HL-60 (cell line): Measurements from ENCODE around the gene TBC1D22A.

Experiments
- DNase-seq, 2 experiments: peaks; one replicate each; pipeline ENCODE4 v3.0.0-alpha.2; 2010 to 2020; ENCODE audit warnings: low read depth in 1 of 2, low spot score in 1 of 2
- H3K27ac ChIP-seq: fragments of 250-450 bp; sonication (Bioruptor Pico); replicated peaks from 2 replicates; pipeline ENCODE4 v1.5.1; 2020; ENCODE audit warnings: mild to moderate bottlenecking, moderate library complexity
- H3K27me3 ChIP-seq: fragments of 250-450 bp; sonication (Bioruptor Pico); 2 replicates; pipeline ENCODE4 v1.5.1; 2021; ENCODE audit warnings: mild to moderate bottlenecking, moderate library complexity; ENCODE audit not compliant: insufficient read depth, poor library complexity, severe bottlenecking
- H3K4me3 ChIP-seq: replicated peaks from 2 replicates; pipeline ENCODE4 v1.5.1; 2011; ENCODE audit warnings: mild to moderate bottlenecking, control low read depth, low read length; ENCODE audit not compliant: insufficient read depth
- CTCF ChIP-seq: IDR thresholded peaks from one replicate; pipeline ENCODE4 v1.5.1; 2011; ENCODE audit warnings: low read length, control low read depth, inconsistent platforms; ENCODE audit not compliant: insufficient read depth
- GABPA ChIP-seq: IDR thresholded peaks from 2 replicates; pipeline ENCODE4 v1.6.1; 2012; ENCODE audit warnings: low read depth
- POLR2AphosphoS5 ChIP-seq: IDR thresholded peaks from 2 replicates; pipeline ENCODE4 v1.6.1; 2012; ENCODE audit warnings: low read depth
- SPI1 ChIP-seq: IDR thresholded peaks from 2 replicates; pipeline ENCODE4 v1.6.1; 2012; ENCODE audit warnings: low read depth, mild to moderate bottlenecking, borderline replicate concordance
- TF ChIP-seq, protein P1 (sequence below): IDR thresholded peaks from 2 replicates; pipeline ENCODE4 v1.6.1; 2012; ENCODE audit warnings: low read depth; ENCODE audit not compliant: insufficient replicate concordance

The TBC1D22A gene

DNA sequence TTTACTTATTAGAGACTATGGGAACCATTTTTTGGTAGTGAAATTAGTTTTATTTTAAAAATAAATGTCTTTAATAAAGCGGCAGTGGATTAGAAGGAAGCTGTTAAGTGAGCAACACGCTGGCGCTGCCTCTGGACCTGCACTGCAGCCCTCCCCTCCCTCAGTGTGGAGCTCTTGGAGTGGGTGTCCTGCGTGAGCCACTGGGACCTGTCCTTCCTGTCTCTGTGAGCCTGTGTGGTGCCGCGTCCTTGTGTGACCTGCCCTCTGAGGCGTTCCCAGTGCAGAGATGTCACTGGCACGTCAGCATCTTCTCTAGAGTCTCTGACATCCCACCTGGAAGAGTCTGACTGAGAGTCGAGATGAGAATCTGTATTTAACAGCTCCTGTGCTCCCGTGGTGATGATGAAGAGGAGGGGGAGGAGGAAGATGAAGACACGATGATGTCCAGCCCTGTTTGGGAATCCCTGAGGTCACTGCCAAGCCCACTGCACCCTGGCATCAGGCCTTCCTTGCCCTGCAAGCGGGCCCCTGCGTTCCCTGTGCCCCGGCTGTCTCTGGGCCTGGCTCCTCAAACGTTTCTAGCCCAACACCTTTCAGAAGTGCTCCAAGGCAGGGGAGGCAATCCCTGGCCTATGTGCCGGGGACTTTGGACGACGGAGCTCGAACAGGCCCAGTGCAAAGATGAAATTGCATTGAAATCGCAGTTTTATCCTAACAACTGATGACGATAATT, 271.8 kb downstream of the TBC1D22A start:
- DNase-seq = no peak
- no peaks in the 10 kb centered on the region for H3K27me3 ChIP-seq
- H3K4me3 ChIP-seq = no peak overlapping the region
- TF ChIP-seq, protein P1, sequence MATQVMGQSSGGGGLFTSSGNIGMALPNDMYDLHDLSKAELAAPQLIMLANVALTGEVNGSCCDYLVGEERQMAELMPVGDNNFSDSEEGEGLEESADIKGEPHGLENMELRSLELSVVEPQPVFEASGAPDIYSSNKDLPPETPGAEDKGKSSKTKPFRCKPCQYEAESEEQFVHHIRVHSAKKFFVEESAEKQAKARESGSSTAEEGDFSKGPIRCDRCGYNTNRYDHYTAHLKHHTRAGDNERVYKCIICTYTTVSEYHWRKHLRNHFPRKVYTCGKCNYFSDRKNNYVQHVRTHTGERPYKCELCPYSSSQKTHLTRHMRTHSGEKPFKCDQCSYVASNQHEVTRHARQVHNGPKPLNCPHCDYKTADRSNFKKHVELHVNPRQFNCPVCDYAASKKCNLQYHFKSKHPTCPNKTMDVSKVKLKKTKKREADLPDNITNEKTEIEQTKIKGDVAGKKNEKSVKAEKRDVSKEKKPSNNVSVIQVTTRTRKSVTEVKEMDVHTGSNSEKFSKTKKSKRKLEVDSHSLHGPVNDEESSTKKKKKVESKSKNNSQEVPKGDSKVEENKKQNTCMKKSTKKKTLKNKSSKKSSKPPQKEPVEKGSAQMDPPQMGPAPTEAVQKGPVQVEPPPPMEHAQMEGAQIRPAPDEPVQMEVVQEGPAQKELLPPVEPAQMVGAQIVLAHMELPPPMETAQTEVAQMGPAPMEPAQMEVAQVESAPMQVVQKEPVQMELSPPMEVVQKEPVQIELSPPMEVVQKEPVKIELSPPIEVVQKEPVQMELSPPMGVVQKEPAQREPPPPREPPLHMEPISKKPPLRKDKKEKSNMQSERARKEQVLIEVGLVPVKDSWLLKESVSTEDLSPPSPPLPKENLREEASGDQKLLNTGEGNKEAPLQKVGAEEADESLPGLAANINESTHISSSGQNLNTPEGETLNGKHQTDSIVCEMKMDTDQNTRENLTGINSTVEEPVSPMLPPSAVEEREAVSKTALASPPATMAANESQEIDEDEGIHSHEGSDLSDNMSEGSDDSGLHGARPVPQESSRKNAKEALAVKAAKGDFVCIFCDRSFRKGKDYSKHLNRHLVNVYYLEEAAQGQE = no peak
- no peak for TF ChIP-seq CTCF
- no peak overlapping the region for H3K27ac ChIP-seq

- DNase-seq = no peak
- Histone ChIP-seq H3K27me3 (no peaks in the 10 kb centered on the region), H3K27ac (no peak overlapping the region), H3K4me3 (no peak overlapping the region)
- TF ChIP-seq CTCF = no peak
Measured at GRCh38 chr22:47034905-47035419, 272.5 kb downstream of the TBC1D22A start.

GRCh38 chr22:47035425-47035881, 273.0 kb downstream of the TBC1D22A start:
- H3K27ac ChIP-seq = no peak overlapping the region
- TF ChIP-seq POLR2AphosphoS5 = no peak
- TF ChIP-seq CTCF = no peak
- TF ChIP-seq, protein P1 = no peak
- no peak for DNase-seq

GRCh38 chr22:47036352-47036751, 273.9 kb downstream of the TBC1D22A start:
- Histone ChIP-seq H3K4me3 (no peak overlapping the region), H3K27me3 (no peaks in the 10 kb centered on the region), H3K27ac (no peak overlapping the region)
- TF ChIP-seq CTCF (no peak), POLR2AphosphoS5 (no peak), SPI1 (no peak), GABPA (no peak)
- TF ChIP-seq, protein P1 = no peak
- DNase-seq = no peak

More at GRCh38 chr22:47035425-47035881, 273.0 kb downstream of the TBC1D22A start:
- Histone ChIP-seq H3K27me3 (no peaks in the 10 kb centered on the region), H3K4me3 (no peak overlapping the region)
